ENCODE results near the gene FKBP8. TPM values are rescaled to one million over a fixed set of nuclear protein-coding genes. Genes with fewer than 3 reads are reported as not detected.

The FKBP8 gene
- total RNA-seq, 2 donors from 2014 or later: 192 to 345 TPM

- no peaks in the 10 kb centered on the region for H3K27me3 ChIP-seq
- H3K9me3 ChIP-seq: no peaks in the 10 kb centered on the region
- DNase-seq (ENCODE audit: low spot score): peak; percentile 88
- peak within 1 kb of the TSS; percentile 72 to 84 for H3K4me3 ChIP-seq
- peaks cover 0 to 20% of the 10 kb centered on the region in 2 donors for H3K4me1 ChIP-seq
- H3K36me3 ChIP-seq: peaks cover 10% of the 10 kb centered on the region
- TF ChIP-seq, protein P1, sequence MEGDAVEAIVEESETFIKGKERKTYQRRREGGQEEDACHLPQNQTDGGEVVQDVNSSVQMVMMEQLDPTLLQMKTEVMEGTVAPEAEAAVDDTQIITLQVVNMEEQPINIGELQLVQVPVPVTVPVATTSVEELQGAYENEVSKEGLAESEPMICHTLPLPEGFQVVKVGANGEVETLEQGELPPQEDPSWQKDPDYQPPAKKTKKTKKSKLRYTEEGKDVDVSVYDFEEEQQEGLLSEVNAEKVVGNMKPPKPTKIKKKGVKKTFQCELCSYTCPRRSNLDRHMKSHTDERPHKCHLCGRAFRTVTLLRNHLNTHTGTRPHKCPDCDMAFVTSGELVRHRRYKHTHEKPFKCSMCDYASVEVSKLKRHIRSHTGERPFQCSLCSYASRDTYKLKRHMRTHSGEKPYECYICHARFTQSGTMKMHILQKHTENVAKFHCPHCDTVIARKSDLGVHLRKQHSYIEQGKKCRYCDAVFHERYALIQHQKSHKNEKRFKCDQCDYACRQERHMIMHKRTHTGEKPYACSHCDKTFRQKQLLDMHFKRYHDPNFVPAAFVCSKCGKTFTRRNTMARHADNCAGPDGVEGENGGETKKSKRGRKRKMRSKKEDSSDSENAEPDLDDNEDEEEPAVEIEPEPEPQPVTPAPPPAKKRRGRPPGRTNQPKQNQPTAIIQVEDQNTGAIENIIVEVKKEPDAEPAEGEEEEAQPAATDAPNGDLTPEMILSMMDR (IDR thresholded peaks at IDR 0.05): peak; percentile 84 to 91
- H3K27ac ChIP-seq: peak within 1 kb of the TSS; percentile 78 to 86
Measured at GRCh38 chr19:18588611-18589379, 45.4 kb upstream of the FKBP8 start, which contains the start of gene REX1BD. Gene REX1BD, plus strand, starts transcription at chr19:18588798. Its CDS starts 4 bp downstream, at chr19:18588802.

DNA sequence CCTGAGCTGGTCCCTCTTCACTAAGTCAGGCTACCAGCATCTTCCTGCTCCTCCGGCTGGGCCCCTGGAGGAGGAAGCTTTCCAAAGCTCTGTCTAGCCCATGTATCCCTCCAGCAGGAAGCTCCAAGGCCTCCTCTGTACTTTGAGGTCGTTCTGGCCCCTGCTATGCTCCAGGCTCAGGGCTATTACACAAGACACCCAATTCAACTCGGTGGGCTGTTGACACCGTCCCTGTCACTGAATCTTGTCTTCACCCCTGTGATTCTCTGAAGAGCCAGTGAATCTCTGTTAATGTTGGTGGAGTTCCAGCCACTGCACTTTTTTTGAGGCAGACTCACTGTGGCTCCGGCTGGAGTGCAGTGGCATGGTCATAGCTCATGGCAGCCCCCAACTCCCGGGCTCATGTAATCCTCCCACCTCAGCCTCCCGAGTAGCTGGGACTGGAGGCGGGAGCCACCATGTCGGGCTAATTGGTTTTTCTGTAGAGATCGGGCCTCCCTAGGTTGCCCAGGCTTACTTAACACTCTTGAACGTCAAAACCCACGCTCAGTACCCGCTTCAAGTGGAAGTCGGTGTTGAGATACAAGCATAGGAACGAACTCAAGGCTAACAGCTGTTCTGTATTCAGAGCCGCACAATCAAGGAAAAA lies 44.7 kb upstream of the FKBP8 start:
- DNase-seq (ENCODE audit: low spot score): no peak
- Histone ChIP-seq H3K4me3 (peak overlapping the region; percentile 72 to 84), H3K36me3 (peaks cover 10% of the 10 kb centered on the region), H3K9me3 (no peaks in the 10 kb centered on the region), H3K27me3 (no peaks in the 10 kb centered on the region), H3K27ac (peak overlapping the region; percentile 78 to 86), H3K4me1 (peaks cover 0 to 18% of the 10 kb centered on the region in 2 donors)
- TF ChIP-seq, protein P1 (IDR thresholded peaks at IDR 0.05): no peak

GRCh38 chr19:18587561-18587960 lies 44.2 kb upstream of the FKBP8 start:
- no peaks in the 10 kb centered on the region for H3K9me3 ChIP-seq
- H3K27me3 ChIP-seq: no peaks in the 10 kb centered on the region
- peaks cover 10% of the 10 kb centered on the region for H3K36me3 ChIP-seq
- H3K27ac ChIP-seq: no peak overlapping the region
- DNase-seq (ENCODE audit: low spot score): no peak
- no peak overlapping the region for H3K4me3 ChIP-seq
- TF ChIP-seq, protein P1 (IDR thresholded peaks at IDR 0.05): no peak
- peaks cover 0 to 18% of the 10 kb centered on the region in 2 donors for H3K4me1 ChIP-seq

- Histone ChIP-seq H3K27ac (no peak overlapping the region), H3K36me3 (peaks cover 10% of the 10 kb centered on the region), H3K9me3 (no peaks in the 10 kb centered on the region), H3K4me1 (peaks cover 0 to 18% of the 10 kb centered on the region in 2 donors), H3K27me3 (no peaks in the 10 kb centered on the region), H3K4me3 (no peak overlapping the region)
- no peak for DNase-seq (ENCODE audit: low spot score)
- TF ChIP-seq, protein P1 (IDR thresholded peaks at IDR 0.05): no peak
Measured at GRCh38 chr19:18586306-18586705, 42.9 kb upstream of the FKBP8 start.

- H3K36me3 ChIP-seq: peaks cover 13% of the 10 kb centered on the region
- no peaks in the 10 kb centered on the region for H3K9me3 ChIP-seq
- DNase-seq (ENCODE audit: low spot score): no peak
- H3K27ac ChIP-seq: no peak overlapping the region
- TF ChIP-seq, protein P1 (IDR thresholded peaks at IDR 0.05): no peak
- H3K27me3 ChIP-seq: no peaks in the 10 kb centered on the region
- no peaks in the 10 kb centered on the region for H3K4me1 ChIP-seq
- H3K4me3 ChIP-seq: no peak overlapping the region
Measured at GRCh38 chr19:18580311-18580710, 36.9 kb upstream of the FKBP8 start.

Data from right atrium auricular region (tissue), 2 donors.